ENCODE measurements around the gene NIPA2. TPM values are rescaled to one million over a fixed set of nuclear protein-coding genes. Genes with fewer than 3 reads are reported as not detected.

Gene NIPA2
- total RNA-seq, 2 experiments from 2014 or later = 96.1 to 112 TPM

DNA sequence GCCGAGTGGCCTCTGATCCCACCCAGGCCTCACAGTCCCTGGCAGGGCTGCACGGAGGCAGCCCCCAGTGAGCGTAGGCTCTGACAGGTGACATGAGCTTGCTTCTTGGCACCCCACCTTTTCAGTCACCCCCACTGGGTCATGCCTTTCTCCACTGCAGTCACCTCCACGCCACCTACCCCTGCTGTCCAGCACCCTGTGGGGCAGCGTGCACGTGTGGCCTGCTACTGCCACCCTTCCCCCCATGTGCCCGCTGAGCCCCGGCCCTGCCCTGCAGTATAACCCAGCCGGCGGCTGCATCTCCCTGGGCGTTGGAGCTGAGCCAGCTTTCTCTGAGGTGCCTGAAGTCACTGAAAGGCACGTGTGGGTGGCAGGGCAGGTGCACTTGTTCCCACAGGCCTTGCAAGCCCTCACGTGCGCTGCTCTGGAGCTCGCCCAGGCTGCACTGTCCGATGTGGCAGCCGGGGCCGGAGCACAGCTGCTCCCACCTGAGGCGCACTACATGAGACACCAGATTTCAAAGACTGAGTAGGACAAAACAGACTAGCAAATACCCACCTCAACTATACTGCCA, 65.6 kb downstream of the NIPA2 start:
- no TSS peak for BruUV-seq (replicated peaks)
- Histone ChIP-seq H4K20me1 (ENCODE audit: insufficient read depth, low read length) (no peaks in the 10 kb centered on the region), H3K36me3 (ENCODE audit: insufficient read depth, low read length) (no peaks in the 10 kb centered on the region), H3K9me3 (ENCODE audit: low read length) (no peaks in the 10 kb centered on the region), H3K4me3 (ENCODE audit: low read depth, low read length, poor library complexity, severe bottlenecking) (no peak overlapping the region), H3K27ac (ENCODE audit: low read depth, low read length, poor library complexity, severe bottlenecking) (no peak overlapping the region), H3K9me2 (ENCODE audit: insufficient read depth, low read length) (no peaks in the 10 kb centered on the region), H3K79me2 (ENCODE audit: insufficient read depth, low read depth, low read length) (no peaks in the 10 kb centered on the region), H3K4me2 (ENCODE audit: low read length) (no peak overlapping the region), H2AFZ (ENCODE audit: low read length) (no peak overlapping the region), H3K4me1 (ENCODE audit: insufficient read depth, low read length, poor library complexity, severe bottlenecking) (no peaks in the 10 kb centered on the region)
- ChIA-PET CTCF (ENCODE audit: unreplicated experiment) (no interaction called here), POLR2A (no interaction called here)
- intact Hi-C loops (cut with micrococcal nuclease; ENCODE audit: unreplicated experiment) = no loop called here
- no peak for DNase-seq (ENCODE audit: low spot score)
- TF ChIP-seq EZH2phosphoT487 (IDR thresholded peaks at IDR 0.05; ENCODE audit: borderline replicate concordance, low read depth, low read length) = no peak
- TF ChIP-seq CTCF (conservative IDR thresholded peaks at IDR 0.05; ENCODE audit: low read length) = no peak

DNA sequence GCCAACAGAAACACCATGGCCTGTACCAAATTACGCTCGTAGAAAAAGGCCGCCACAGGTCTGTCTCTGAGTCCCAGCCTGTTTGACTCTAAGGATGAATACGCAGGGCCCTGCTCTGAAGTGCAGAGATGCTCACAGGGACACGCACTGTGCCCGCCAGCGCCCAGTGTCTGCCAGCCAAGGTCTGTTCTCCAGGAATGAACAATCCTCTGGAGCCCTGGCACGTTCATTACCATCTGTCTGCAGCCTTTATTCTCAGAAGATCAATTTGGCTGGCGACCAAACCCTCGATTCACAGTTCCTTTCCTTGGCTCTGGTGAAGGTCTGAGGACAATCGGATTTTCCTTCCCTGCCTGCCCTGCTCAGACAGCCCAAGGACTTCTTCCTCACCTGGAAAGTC, 66.3 kb downstream of the NIPA2 start:
- CTCF ChIA-PET (ENCODE audit: unreplicated experiment) = no interaction called here

More for the DNA sequence above, 66.3 kb downstream of the NIPA2 start:
- H3K79me2 ChIP-seq (ENCODE audit: insufficient read depth, low read depth, low read length) = no peaks in the 10 kb centered on the region
- no peaks in the 10 kb centered on the region for H4K20me1 ChIP-seq (ENCODE audit: insufficient read depth, low read length)
- no peaks in the 10 kb centered on the region for H3K9me2 ChIP-seq (ENCODE audit: insufficient read depth, low read length)
- no peak overlapping the region for H3K27ac ChIP-seq (ENCODE audit: low read depth, low read length, poor library complexity, severe bottlenecking)
- intact Hi-C loops (cut with micrococcal nuclease; ENCODE audit: unreplicated experiment) = no loop called here
- POLR2A ChIA-PET = interaction anchor here (0.7 kb wide), 1 partner anchor 9 kb away, joined by 3 read pairs; no protein-coding TSS in a partner anchor
- H2AFZ ChIP-seq (ENCODE audit: low read length) = no peak overlapping the region
- no peaks in the 10 kb centered on the region for H3K36me3 ChIP-seq (ENCODE audit: insufficient read depth, low read length)
- no peak for TF ChIP-seq EZH2phosphoT487 (IDR thresholded peaks at IDR 0.05; ENCODE audit: borderline replicate concordance, low read depth, low read length)
- TF ChIP-seq CTCF (conservative IDR thresholded peaks at IDR 0.05; ENCODE audit: low read length) = no peak
- no peak overlapping the region for H3K4me2 ChIP-seq (ENCODE audit: low read length)
- no peaks in the 10 kb centered on the region for H3K4me1 ChIP-seq (ENCODE audit: insufficient read depth, low read length, poor library complexity, severe bottlenecking)
- H3K4me3 ChIP-seq (ENCODE audit: low read depth, low read length, poor library complexity, severe bottlenecking) = no peak overlapping the region
- BruUV-seq (replicated peaks) = no TSS peak
- H3K9me3 ChIP-seq (ENCODE audit: low read length) = no peaks in the 10 kb centered on the region
- no peak for DNase-seq (ENCODE audit: low spot score)

Data from OCI-LY7 (cell line).